Measurements from ENCODE around the gene DCUN1D2. TPM values are rescaled to one million over a fixed set of nuclear protein-coding genes. Genes with fewer than 3 reads are reported as not detected.

DCUN1D2 gene
- total and polyA plus RNA-seq, 9 donors: 9.7 to 31.4 (median 16.4) TPM

DNA sequence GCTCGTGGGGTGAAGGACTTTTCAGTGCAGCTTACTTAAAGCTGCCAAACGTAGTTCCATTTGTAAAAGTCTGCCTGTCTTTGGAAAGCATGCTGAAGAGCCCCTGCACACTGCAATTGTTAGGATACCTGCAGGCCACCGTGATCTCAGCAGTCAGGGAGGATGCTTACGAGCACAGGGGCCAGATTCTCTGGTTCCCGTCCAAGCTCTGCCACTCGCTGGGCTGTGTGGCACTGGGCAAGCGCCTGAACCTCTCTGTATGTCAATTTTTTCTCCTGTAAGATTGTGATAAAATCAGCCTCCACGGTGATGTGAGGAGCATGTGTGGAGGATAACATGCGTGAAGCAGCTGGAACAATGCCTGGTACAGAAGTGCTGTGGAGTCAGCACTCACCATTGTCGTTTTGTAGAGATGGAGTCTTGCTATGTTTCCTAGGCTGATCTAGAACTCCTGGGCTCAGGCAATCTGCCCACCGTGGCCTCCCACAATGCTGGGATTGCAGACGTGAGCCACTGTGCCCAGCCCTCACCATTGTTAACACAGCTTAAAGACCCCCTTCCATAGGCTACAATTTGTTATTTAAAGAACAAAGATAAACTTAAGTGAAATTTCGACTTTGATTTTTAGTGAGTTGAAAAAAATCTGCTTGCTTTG, 40.7 kb downstream of the DCUN1D2 start:
- WGBS, 3 donors: 29 to 49% (median 33%) methylated on average over 13 of the region's 13 CpGs

GRCh38 chr13:113448885-113449692, 41.4 kb downstream of the DCUN1D2 start:
- intact Hi-C loops (cut with DNase I): no loop called here
- peaks cover 9% of the 10 kb centered on the region for H3K4me1 ChIP-seq (ENCODE audit: insufficient read depth)
- no peaks in the 10 kb centered on the region for H3K27me3 ChIP-seq
- DNase-seq: peak; percentile 80 to 86 (median 80)
- no peaks in the 10 kb centered on the region for H3K36me3 ChIP-seq
- peak overlapping the region in 1 of 2 donors; percentile 48 for H3K27ac ChIP-seq
- 13 to 36% (median 15%) methylated on average over 27 to 29 of the region's 29 CpGs for WGBS, 3 donors
- H3K9me3 ChIP-seq: no peaks in the 10 kb centered on the region
- TF ChIP-seq, protein P1, sequence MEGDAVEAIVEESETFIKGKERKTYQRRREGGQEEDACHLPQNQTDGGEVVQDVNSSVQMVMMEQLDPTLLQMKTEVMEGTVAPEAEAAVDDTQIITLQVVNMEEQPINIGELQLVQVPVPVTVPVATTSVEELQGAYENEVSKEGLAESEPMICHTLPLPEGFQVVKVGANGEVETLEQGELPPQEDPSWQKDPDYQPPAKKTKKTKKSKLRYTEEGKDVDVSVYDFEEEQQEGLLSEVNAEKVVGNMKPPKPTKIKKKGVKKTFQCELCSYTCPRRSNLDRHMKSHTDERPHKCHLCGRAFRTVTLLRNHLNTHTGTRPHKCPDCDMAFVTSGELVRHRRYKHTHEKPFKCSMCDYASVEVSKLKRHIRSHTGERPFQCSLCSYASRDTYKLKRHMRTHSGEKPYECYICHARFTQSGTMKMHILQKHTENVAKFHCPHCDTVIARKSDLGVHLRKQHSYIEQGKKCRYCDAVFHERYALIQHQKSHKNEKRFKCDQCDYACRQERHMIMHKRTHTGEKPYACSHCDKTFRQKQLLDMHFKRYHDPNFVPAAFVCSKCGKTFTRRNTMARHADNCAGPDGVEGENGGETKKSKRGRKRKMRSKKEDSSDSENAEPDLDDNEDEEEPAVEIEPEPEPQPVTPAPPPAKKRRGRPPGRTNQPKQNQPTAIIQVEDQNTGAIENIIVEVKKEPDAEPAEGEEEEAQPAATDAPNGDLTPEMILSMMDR (IDR thresholded peaks at IDR 0.05): no peak
- TF ChIP-seq EP300 (IDR thresholded peaks at IDR 0.05): no peak
- TF ChIP-seq POLR2A (IDR thresholded peaks at IDR 0.05): no peak
- peak overlapping the region; percentile 50 for H3K4me3 ChIP-seq

More for the DNA sequence above, 40.7 kb downstream of the DCUN1D2 start:
- Histone ChIP-seq H3K4me1 (ENCODE audit: insufficient read depth) (peaks cover 9% of the 10 kb centered on the region), H3K4me3 (peak overlapping the region; percentile 50), H3K36me3 (no peaks in the 10 kb centered on the region), H3K27me3 (no peaks in the 10 kb centered on the region), H3K27ac (peak overlapping the region in 1 of 2 donors; percentile 48), H3K9me3 (no peaks in the 10 kb centered on the region)
- peak in 1 of 5 donors; percentile 34 for DNase-seq
- TF ChIP-seq, protein P1 (IDR thresholded peaks at IDR 0.05): no peak
- TF ChIP-seq EP300 (IDR thresholded peaks at IDR 0.05): no peak
- no peak for TF ChIP-seq POLR2A (IDR thresholded peaks at IDR 0.05)
- intact Hi-C loops (cut with DNase I): no loop called here

DNA sequence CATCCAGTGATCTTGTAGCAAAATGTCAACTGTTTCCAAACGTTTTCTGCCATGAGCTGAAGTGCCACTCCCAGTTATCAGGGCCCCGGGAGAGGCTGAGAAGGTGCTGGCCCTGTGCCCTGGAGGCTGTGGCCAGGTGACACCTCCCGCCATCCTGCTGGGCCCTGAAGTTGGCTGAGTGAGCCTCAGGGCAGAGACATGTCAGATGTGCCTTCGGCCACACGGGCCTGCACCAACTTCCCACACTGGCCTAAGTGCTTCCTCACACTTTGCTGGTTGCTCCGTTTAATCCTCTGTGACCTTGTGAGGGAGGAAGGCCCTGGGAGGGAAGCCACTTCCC, 42.0 kb downstream of the DCUN1D2 start:
- 41 to 43% (median 42%) methylated on average over 6 of the region's 6 CpGs for WGBS, 3 donors
- Histone ChIP-seq H3K27ac (no peak overlapping the region), H3K27me3 (no peaks in the 10 kb centered on the region), H3K9me3 (no peaks in the 10 kb centered on the region), H3K36me3 (no peaks in the 10 kb centered on the region), H3K4me1 (ENCODE audit: insufficient read depth) (peaks cover 9% of the 10 kb centered on the region), H3K4me3 (peak overlapping the region; percentile 50)
- DNase-seq: peak in 2 of 5 donors; percentile 27 to 50
- intact Hi-C loops (cut with DNase I): no loop called here
- TF ChIP-seq POLR2A (IDR thresholded peaks at IDR 0.05) (no peak), EP300 (IDR thresholded peaks at IDR 0.05) (no peak)
- TF ChIP-seq, protein P1 (IDR thresholded peaks at IDR 0.05): no peak

DNA sequence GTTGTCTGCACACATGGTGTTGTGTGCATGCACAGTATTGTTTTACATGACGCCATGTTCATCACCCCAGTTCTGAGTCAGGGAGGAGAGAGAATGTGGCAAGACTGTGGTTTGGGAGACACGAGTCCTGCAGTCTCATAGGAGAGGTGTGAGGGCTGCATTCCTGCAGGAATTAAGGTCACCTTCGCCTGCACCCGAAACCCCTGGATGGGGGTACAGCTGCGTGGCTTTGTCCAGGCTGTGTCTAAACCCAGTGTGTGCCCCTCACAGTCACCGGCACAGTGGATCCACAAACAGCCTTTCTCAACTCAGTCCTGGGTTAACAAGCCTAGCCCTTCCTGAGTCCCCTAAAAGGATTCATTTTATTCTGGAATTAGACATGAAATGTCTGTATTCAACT, 42.9 kb downstream of the DCUN1D2 start:
- TF ChIP-seq EP300 (IDR thresholded peaks at IDR 0.05): no peak
- no peak for TF ChIP-seq POLR2A (IDR thresholded peaks at IDR 0.05)
- TF ChIP-seq, protein P1 (IDR thresholded peaks at IDR 0.05): no peak
- Histone ChIP-seq H3K27ac (no peak overlapping the region), H3K36me3 (no peaks in the 10 kb centered on the region), H3K9me3 (no peaks in the 10 kb centered on the region), H3K4me1 (ENCODE audit: insufficient read depth) (peaks cover 9% of the 10 kb centered on the region), H3K27me3 (no peaks in the 10 kb centered on the region), H3K4me3 (no peak overlapping the region)
- 88 to 89% (median 88%) methylated on average over 6 of the region's 6 CpGs for WGBS, 3 donors
- DNase-seq: peak in 1 of 5 donors; percentile 24
- intact Hi-C loops (cut with DNase I): no loop called here

All from ovary (tissue), 9 donors.